AG04450 (cell line): Measurements from ENCODE around the gene KIT. TPM values are rescaled to one million over a fixed set of nuclear protein-coding genes. Genes with fewer than 3 reads are reported as not detected.

Source experiments
- CTCF ChIA-PET: fragments of 300-600, 350-600 bp; formaldehyde crosslinking; extraction: SDS; loops from one replicate; lab custom pipeline; 2022; ENCODE audit warnings: antibody characterized with exemption, inconsistent platforms; lab: Charles Lee
- POLR2A ChIA-PET: fragments of 350-600 bp; formaldehyde crosslinking; extraction: SDS; loops from one replicate; lab custom pipeline; 2021; ENCODE audit warnings: antibody characterized with exemption, inconsistent platforms; lab: Yijun Ruan, JAX
- DNase-seq: peaks from one replicate; pipeline ENCODE4 v3.0.0-alpha.2; 2011; ENCODE audit warnings: low read depth, low spot score
- H3K27ac ChIP-seq: one replicate; pipeline ENCODE4 v1.5.1; 2012; ENCODE audit warnings: low read depth, low read length, control low read depth
- H3K27me3 ChIP-seq: one replicate; pipeline ENCODE4 v1.6.0; 2012; ENCODE audit warnings: low read length; ENCODE audit not compliant: control insufficient read depth, insufficient read depth
- H3K4me3 ChIP-seq: 2 replicates; pipeline ENCODE4 v1.5.1; 2011; ENCODE audit warnings: mild to moderate bottlenecking, low read depth, low read length, control low read depth
- H3K9me3 ChIP-seq: 2 replicates; pipeline ENCODE4 v1.5.1; 2012; ENCODE audit warnings: low read length; ENCODE audit not compliant: control insufficient read depth, insufficient read depth
- polyA plus RNA-seq: library from polyadenylated mRNA; depleted of rRNA; stranded (reverse); fragments of >200 nt; gene quantifications from 2 replicates; pipeline ENCODE4 v1.2.3, GENCODE V29; 2011
- TF ChIP-seq, protein P1 (sequence below): IDR thresholded peaks from 2 replicates; pipeline ENCODE4 v1.5.1; 2011; ENCODE audit warnings: low read depth, low read length, control low read depth, inconsistent platforms

KIT gene
- polyA plus RNA-seq, 1 experiment = 0.07 TPM

DNA sequence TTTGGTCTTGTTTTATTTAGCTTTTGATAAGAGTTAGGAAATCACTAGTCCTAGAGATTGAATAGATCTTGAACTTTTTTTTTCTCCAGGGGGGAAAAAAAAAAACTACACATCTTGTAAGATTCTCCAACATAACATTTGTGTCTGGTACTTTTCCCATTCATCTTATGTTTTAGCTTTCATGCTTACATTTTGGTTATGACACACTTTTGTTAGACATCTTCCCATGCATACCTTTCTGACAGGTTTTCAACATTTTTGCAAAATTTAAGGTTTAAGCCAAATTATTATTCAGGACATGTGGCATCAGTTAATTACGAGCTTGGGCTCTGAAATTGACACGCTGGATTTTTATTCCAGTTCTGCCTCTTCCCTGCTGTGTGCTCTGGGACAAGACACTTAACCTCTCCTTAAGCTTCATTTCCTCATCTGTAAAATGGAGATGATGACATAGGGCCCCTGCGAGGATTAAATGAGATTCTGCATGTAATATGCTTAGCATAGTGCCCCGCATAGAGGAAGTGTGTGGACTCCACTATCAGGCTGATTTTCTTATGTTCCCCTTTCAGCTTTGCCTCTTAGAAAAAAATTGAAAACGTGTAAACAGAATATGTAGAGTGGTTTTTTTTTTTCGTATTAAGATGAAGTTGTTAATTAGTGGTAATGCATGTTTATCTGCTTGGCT, 5.3 kb downstream of the KIT start:
- H3K27ac ChIP-seq = no peak overlapping the region
- POLR2A ChIA-PET = no interaction called here
- H3K4me3 ChIP-seq = no peak overlapping the region
- CTCF ChIA-PET = no interaction called here
- TF ChIP-seq, protein P1, sequence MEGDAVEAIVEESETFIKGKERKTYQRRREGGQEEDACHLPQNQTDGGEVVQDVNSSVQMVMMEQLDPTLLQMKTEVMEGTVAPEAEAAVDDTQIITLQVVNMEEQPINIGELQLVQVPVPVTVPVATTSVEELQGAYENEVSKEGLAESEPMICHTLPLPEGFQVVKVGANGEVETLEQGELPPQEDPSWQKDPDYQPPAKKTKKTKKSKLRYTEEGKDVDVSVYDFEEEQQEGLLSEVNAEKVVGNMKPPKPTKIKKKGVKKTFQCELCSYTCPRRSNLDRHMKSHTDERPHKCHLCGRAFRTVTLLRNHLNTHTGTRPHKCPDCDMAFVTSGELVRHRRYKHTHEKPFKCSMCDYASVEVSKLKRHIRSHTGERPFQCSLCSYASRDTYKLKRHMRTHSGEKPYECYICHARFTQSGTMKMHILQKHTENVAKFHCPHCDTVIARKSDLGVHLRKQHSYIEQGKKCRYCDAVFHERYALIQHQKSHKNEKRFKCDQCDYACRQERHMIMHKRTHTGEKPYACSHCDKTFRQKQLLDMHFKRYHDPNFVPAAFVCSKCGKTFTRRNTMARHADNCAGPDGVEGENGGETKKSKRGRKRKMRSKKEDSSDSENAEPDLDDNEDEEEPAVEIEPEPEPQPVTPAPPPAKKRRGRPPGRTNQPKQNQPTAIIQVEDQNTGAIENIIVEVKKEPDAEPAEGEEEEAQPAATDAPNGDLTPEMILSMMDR = no peak
- H3K27me3 ChIP-seq = peaks cover 24% of the 10 kb centered on the region
- H3K9me3 ChIP-seq = peaks cover 8% of the 10 kb centered on the region; the same call in 1 of the 2 replicates
- no peak for DNase-seq

DNA sequence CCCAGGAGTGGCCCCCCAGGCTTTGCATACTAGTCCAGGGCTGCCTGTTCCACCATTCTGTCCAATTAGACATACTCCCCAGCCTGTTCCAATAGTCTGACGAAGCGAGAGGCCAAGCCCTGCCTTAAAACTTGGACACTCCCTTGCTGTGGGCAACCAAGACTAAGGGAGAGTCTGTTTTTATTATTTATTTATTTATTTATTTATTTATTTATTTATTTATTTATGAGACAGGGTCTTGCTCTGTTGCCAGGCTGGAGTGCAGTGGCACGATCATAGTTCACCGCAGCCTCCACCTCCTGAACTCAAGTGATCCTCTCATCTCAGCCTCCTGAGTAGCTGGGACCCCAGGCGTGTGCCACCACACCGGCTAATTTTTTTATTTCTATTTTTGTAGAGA, 6.6 kb downstream of the KIT start:
- ChIA-PET CTCF (interaction anchor here (0.6 kb wide), 1 partner anchor 893 kb away, joined by 5 read pairs; no protein-coding TSS in a partner anchor), POLR2A (no interaction called here)
- Histone ChIP-seq H3K27ac (no peak overlapping the region), H3K9me3 (no peaks in the 10 kb centered on the region), H3K27me3 (peaks cover 10% of the 10 kb centered on the region), H3K4me3 (no peak overlapping the region)
- TF ChIP-seq, protein P1 = no peak
- DNase-seq = no peak

DNA sequence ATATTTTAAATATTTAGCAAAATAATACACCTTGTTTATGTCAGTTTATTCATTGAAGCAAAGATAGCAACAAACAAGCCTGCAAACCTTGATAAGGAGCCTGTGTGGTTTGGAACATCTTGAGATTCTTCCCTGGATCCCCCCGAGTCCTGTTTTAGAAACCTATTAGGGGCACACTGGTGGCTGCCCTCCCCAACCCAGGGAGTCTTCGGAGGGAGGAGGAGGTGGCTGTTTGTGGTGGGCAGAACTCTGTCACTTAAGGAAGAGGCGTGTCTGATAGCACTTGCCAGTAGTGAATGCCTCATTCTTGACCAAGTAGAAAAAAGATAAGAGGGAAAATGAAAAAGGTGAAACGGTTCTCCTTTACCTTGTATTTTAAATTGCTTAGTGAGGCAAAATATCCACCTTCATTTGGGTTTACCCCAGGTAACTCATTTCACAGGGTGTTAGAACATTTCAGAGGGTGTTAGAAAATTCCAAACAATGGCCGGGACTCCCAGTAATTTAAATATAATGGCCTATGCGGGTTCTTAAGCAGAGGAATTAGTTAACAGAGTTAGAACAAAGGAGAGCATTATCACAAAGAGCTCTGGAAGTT, 10.4 kb downstream of the KIT start:
- no peak overlapping the region for H3K4me3 ChIP-seq
- TF ChIP-seq, protein P1 = no peak
- no peaks in the 10 kb centered on the region for H3K9me3 ChIP-seq
- CTCF ChIA-PET = no interaction called here
- H3K27me3 ChIP-seq = peaks cover 3% of the 10 kb centered on the region
- POLR2A ChIA-PET = no interaction called here
- DNase-seq = no peak
- no peak overlapping the region for H3K27ac ChIP-seq

DNA sequence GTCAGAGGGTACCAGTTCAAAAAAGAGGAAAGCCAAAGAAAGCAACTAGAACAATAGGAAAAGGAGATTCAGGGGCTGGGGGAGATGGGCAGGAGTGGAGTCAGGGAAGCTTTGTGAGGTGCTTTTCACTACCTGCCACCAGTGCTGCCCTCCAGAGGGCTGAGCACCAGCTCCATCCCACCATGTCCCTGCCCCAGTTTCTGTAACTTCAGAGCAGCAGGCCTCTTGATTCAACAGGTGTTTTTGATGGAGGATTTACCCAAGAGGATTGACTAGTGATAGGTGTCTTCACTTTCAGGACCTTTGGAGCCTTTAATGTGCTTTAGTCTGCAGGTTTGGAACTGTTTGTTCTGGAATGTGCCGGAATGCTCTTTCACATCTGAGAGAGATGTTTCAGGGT, 12.1 kb downstream of the KIT start:
- H3K27ac ChIP-seq = no peak overlapping the region
- CTCF ChIA-PET = no interaction called here
- H3K27me3 ChIP-seq = peaks cover 3% of the 10 kb centered on the region
- TF ChIP-seq, protein P1 = no peak
- no peak overlapping the region for H3K4me3 ChIP-seq
- POLR2A ChIA-PET = no interaction called here
- no peak for DNase-seq
- H3K9me3 ChIP-seq = no peaks in the 10 kb centered on the region

DNA sequence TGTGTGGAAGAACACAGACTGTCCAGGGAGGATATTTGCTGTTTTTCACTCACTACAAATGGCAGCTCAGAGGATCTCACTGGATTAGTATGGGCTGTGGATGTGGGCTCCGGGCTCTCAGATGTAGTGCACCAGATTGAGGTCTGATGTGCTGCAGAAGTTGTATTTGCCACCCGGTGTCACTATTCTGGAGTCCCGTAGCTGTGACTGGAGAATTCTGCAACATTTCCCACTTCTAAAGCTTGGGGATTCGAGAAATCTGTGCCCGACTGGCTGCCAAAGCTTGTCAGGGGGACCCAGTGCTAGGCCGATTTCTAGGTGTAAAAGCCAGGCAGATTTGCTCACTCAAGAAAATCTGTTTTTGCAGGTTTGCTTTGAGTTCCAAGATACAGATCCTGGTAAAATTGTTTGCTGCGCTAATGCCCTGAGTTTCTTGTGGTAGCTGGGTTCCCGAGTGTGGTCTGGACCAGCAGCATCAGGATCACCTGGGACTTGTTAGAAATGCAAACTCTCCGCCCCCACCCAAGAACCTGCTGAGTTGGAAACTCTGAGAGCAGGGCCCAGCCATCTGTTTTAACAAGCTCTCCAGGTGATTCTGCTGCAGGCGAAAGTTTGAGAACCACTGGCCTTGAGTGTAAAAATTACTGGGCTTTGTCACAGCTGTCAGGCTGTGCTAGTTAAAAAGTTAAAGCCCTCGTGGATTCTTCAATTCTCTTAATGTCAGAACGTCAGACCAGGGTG, 18.1 kb downstream of the KIT start:
- CTCF ChIA-PET = no interaction called here
- H3K27me3 ChIP-seq = no peaks in the 10 kb centered on the region
- TF ChIP-seq, protein P1 = no peak
- H3K27ac ChIP-seq = no peak overlapping the region
- H3K4me3 ChIP-seq = no peak overlapping the region
- no peaks in the 10 kb centered on the region for H3K9me3 ChIP-seq
- POLR2A ChIA-PET = no interaction called here
- DNase-seq = no peak
